Activated T-cell treated with anti-CD3 and anti-CD28 coated beads, Interleukin-2, amount 50 U/mL, for 72 hours (primary cell): ENCODE measurements around the gene CCDC102B. TPM values are rescaled to one million over a fixed set of nuclear protein-coding genes. Genes with fewer than 3 reads are reported as not detected.
"Not testable (repeated sequence)": the region's sequence is repeated elsewhere in the genome, so short reads cannot be mapped to it uniquely, and the experiment has no call there.

ENCODE experiments used
- ATAC-seq, 2 donors: fragments of 150-1000 bp; cut with Tn5 transposase; replicated peaks in 1 of 2; 2 replicates each; pipeline ENCODE4 v1.10.0; 2021; ENCODE audit warnings: moderate library complexity in 2 of 2, mild to moderate bottlenecking in 1 of 2
- DNase-seq, 2 donors: peaks; one replicate each; pipeline ENCODE4 v3.0.0; 2021 to 2022; ENCODE audit warnings: mixed read lengths in 1 of 2
- H3K27ac Mint-ChIP-seq: one replicate; pipeline ENCODE4 v1.8.0; 2022; ENCODE audit warnings: mild to moderate bottlenecking, moderate library complexity, mixed read lengths
- H3K27me3 Mint-ChIP-seq: one replicate; pipeline ENCODE4 v1.8.0; 2022; ENCODE audit warnings: low read depth, mixed read lengths
- H3K36me3 Mint-ChIP-seq, 2 donors: one replicate each; pipeline ENCODE4 v1.8.0; 2022; ENCODE audit warnings: mixed read lengths in 2 of 2, mild to moderate bottlenecking in 1 of 2; ENCODE audit not compliant: insufficient read depth in 2 of 2
- H3K4me1 Mint-ChIP-seq: one replicate; pipeline ENCODE4 v1.8.0; 2022; ENCODE audit warnings: low read depth, mixed read lengths
- H3K4me3 Mint-ChIP-seq, 2 donors: one replicate each; pipeline ENCODE4 v1.8.0; 2022; ENCODE audit warnings: mild to moderate bottlenecking in 2 of 2, mixed read lengths in 2 of 2, moderate library complexity in 2 of 2
- H3K9me3 Mint-ChIP-seq, 2 donors: one replicate each; pipeline ENCODE4 v1.8.0; 2022; ENCODE audit warnings: mixed read lengths in 2 of 2
- total RNA-seq, 2 donors: library from RNA; stranded (reverse); gene quantifications; one replicate each; pipeline ENCODE4 v1.2.3, GENCODE V29; 2022

The CCDC102B gene
- total RNA-seq, 2 donors from 2014 or later, result 3.3 to 4.3 TPM

DNA sequence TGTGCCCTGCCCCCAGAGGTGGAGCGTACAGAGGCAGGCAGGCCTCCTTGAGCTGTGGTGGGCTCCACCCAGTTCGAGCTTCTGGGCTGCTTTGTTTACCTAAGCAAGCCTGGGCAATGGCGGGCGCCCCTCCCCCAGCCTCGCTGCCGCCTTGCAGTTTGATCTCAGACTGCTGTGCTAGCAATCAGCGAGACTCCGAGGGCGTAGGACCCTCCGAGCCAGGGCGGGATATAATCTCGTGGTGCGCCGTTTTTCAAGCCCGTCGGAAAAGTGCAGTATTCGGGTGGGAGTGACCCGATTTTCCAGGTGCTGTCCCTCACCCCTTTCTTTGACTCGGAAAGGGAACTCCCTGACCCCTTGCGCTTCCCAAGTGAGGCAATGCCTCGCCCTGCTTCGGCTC lies 7.6 kb upstream of the CCDC102B start:
- not testable (repeated sequence) for H3K27me3 Mint-ChIP-seq, ATAC-seq, H3K27ac Mint-ChIP-seq, H3K9me3 Mint-ChIP-seq, H3K36me3 Mint-ChIP-seq, H3K4me1 Mint-ChIP-seq, DNase-seq, H3K4me3 Mint-ChIP-seq

DNA sequence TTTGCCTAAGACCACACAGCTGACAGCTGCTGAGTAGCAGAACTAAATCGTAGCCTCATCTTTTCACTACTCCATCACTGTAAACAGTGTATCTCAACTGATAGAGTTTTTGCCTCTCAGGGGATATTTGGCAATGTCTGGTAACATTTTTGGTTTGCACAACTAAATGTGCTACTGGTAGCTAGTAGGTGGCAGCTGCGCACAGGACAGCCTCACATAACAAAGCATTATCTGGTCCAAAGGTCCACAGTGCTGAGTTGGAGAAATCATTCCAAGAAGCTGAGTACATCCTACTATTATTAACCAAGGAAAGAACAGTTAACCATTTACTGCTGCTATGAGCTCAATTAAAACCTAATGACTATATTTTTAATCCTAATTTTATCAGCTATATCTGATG lies 6.1 kb upstream of the CCDC102B start:
- no peaks in the 10 kb centered on the region for H3K4me1 Mint-ChIP-seq

GRCh38 chr18:68793951-68794350 lies 3.9 kb upstream of the CCDC102B start:
- H3K27me3 Mint-ChIP-seq, result no peaks in the 10 kb centered on the region
- H3K36me3 Mint-ChIP-seq, result no peaks in the 10 kb centered on the region
- no peak overlapping the region for H3K27ac Mint-ChIP-seq
- H3K4me3 Mint-ChIP-seq, result no peak overlapping the region
- DNase-seq, result no peak
- no peaks in the 10 kb centered on the region for H3K9me3 Mint-ChIP-seq
- H3K4me1 Mint-ChIP-seq, result no peaks in the 10 kb centered on the region
- ATAC-seq, result no peak

More for the DNA sequence above, 6.1 kb upstream of the CCDC102B start:
- H3K9me3 Mint-ChIP-seq, result no peaks in the 10 kb centered on the region
- H3K27ac Mint-ChIP-seq, result no peak overlapping the region
- DNase-seq, result no peak
- no peak overlapping the region for H3K4me3 Mint-ChIP-seq
- H3K27me3 Mint-ChIP-seq, result no peaks in the 10 kb centered on the region
- no peaks in the 10 kb centered on the region for H3K36me3 Mint-ChIP-seq
- no peak for ATAC-seq

DNA sequence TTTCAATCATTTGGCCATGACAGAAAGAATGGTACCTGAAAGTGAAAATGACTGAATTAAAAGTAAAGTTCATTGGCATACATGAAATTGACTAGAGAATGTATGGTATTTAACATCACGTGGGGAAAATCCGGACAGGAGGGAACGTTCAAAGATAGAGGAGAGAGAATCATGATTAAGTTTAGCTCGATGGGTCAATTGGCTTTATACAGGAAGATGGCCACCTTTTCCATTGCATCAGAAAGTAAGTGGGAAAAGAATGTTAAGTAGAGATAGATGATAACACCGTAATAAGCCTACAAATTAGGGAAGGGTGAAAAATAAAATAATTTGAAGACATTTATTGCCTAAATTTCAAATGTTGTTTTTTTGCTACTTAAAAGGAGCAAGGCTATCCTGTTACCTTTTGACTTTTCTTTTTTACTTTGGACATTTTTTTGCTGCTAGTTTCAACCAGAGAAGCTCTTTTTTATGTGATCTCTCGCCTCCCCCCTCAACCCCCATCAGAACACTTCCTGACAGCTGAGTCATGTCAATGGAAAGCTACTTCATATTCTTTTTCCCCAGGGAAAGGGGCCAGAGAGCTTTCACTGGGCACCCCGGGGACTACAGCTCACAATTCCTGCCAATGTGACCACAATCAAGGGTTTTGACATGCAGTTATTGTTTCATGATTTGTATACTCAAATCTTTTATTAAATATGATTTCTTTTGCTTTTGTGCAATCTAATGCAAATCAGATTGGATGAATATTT lies 767 bp upstream of the CCDC102B start:
- H3K4me1 Mint-ChIP-seq, result no peaks in the 10 kb centered on the region
- ATAC-seq (no peak), DNase-seq (no peak)
- H3K36me3 Mint-ChIP-seq, result no peaks in the 10 kb centered on the region
- no peak overlapping the region for H3K27ac Mint-ChIP-seq
- H3K9me3 Mint-ChIP-seq, result no peaks in the 10 kb centered on the region
- no peaks in the 10 kb centered on the region for H3K27me3 Mint-ChIP-seq
- no peak overlapping the region for H3K4me3 Mint-ChIP-seq

GRCh38 chr18:68800075-68800474 lies 2.2 kb downstream of the CCDC102B start:
- no peaks in the 10 kb centered on the region for H3K27me3 Mint-ChIP-seq
- no peak for DNase-seq
- H3K4me3 Mint-ChIP-seq, result no peak overlapping the region
- no peak for ATAC-seq
- no peaks in the 10 kb centered on the region for H3K4me1 Mint-ChIP-seq
- H3K9me3 Mint-ChIP-seq, result no peaks in the 10 kb centered on the region
- no peak overlapping the region for H3K27ac Mint-ChIP-seq
- H3K36me3 Mint-ChIP-seq, result no peaks in the 10 kb centered on the region

DNA sequence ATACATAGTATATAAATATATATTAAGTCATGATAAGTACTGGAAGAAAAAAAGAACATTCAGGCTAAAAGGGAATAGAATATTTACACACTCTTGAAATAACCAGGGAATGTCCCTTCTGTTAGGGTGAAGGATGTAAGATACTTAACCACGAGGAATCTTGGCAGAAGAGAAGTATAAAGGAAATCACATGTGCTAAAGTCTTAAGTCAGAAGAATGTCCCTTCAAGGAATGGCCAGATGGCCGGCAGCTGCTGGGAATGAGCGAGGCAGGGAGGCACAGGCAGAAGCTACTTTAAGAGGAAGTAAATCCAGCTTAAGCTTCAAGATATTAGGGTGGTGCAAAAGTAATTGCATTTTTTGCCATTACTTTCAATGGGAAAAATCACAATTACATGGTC lies 5.5 kb downstream of the CCDC102B start:
- ATAC-seq, result no peak
- Mint-ChIP-seq H3K4me3 (no peak overlapping the region), H3K9me3 (no peaks in the 10 kb centered on the region), H3K36me3 (no peaks in the 10 kb centered on the region), H3K27ac (no peak overlapping the region), H3K27me3 (no peaks in the 10 kb centered on the region), H3K4me1 (no peaks in the 10 kb centered on the region)
- no peak for DNase-seq

DNA sequence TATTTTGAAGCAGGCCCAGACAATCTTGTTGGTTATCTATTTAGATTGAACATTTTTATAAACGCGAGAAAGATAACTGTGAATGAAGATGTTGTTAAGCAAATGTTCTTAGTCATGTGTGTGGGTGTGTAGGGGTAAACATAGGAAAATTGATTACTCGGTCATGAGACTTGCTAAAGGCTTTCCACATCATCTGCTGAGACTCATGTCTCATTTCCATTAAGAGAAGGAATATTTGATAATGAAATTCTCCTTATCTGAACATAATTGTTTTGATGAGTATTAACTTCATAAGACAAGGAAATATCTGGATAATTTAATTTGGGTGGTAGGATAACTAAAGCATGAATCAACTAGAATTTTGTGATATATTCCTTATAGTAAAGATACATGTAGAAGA lies 19.7 kb downstream of the CCDC102B start:
- Mint-ChIP-seq H3K27me3 (peaks cover 7% of the 10 kb centered on the region), H3K27ac (no peak overlapping the region), H3K4me3 (no peak overlapping the region), H3K9me3 (no peaks in the 10 kb centered on the region), H3K4me1 (no peaks in the 10 kb centered on the region), H3K36me3 (no peaks in the 10 kb centered on the region)
- DNase-seq, result no peak
- ATAC-seq, result no peak

DNA sequence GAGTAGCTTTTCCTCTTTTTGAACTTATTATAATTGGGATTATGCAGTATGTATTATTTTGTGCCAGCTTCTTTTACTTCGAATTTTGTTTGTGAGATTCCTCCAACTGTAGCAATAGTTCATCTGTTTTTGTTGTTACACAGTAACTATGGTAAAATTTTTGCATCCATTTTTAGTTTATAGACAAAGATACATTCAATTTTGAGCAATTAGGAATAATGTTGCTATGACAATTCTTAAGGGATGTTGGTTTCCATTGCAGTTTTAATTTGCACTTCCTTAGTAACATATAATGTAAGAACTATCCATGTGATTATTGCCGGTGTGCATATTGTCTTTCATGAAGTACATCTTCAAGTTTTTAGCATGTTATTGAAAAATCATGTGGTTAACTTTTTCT lies 20.7 kb downstream of the CCDC102B start:
- no peak for ATAC-seq
- DNase-seq, result no peak
- Mint-ChIP-seq H3K4me3 (no peak overlapping the region), H3K27ac (no peak overlapping the region), H3K4me1 (no peaks in the 10 kb centered on the region), H3K27me3 (no peaks in the 10 kb centered on the region), H3K36me3 (no peaks in the 10 kb centered on the region), H3K9me3 (no peaks in the 10 kb centered on the region)

- DNase-seq (no peak), ATAC-seq (no peak)
- Mint-ChIP-seq H3K27ac (no peak overlapping the region), H3K27me3 (no peaks in the 10 kb centered on the region), H3K36me3 (no peaks in the 10 kb centered on the region), H3K9me3 (no peaks in the 10 kb centered on the region), H3K4me1 (no peaks in the 10 kb centered on the region), H3K4me3 (no peak overlapping the region)
Observed at GRCh38 chr18:68822926-68823325, 25.0 kb downstream of the CCDC102B start.

GRCh38 chr18:68826121-68826520 lies 28.2 kb downstream of the CCDC102B start:
- Mint-ChIP-seq H3K4me1 (no peaks in the 10 kb centered on the region), H3K9me3 (no peaks in the 10 kb centered on the region), H3K27ac (no peak overlapping the region), H3K36me3 (no peaks in the 10 kb centered on the region), H3K27me3 (no peaks in the 10 kb centered on the region), H3K4me3 (no peak overlapping the region)
- ATAC-seq, result no peak
- no peak for DNase-seq

GRCh38 chr18:68830256-68831045 lies 32.6 kb downstream of the CCDC102B start:
- Mint-ChIP-seq H3K9me3 (no peaks in the 10 kb centered on the region), H3K27ac (no peak overlapping the region), H3K4me1 (no peaks in the 10 kb centered on the region), H3K27me3 (no peaks in the 10 kb centered on the region), H3K36me3 (no peaks in the 10 kb centered on the region), H3K4me3 (no peak overlapping the region)
- DNase-seq (no peak), ATAC-seq (no peak)

GRCh38 chr18:68833756-68834155 lies 35.9 kb downstream of the CCDC102B start:
- DNase-seq (no peak), ATAC-seq (no peak)
- Mint-ChIP-seq H3K27ac (no peak overlapping the region), H3K4me3 (no peak overlapping the region), H3K4me1 (no peaks in the 10 kb centered on the region), H3K27me3 (no peaks in the 10 kb centered on the region), H3K9me3 (no peaks in the 10 kb centered on the region), H3K36me3 (no peaks in the 10 kb centered on the region)

- no peak overlapping the region for H3K4me3 Mint-ChIP-seq
- no peaks in the 10 kb centered on the region for H3K4me1 Mint-ChIP-seq
- H3K36me3 Mint-ChIP-seq, result no peaks in the 10 kb centered on the region
- H3K9me3 Mint-ChIP-seq, result no peaks in the 10 kb centered on the region
- ATAC-seq, result no peak
- DNase-seq, result no peak
- H3K27me3 Mint-ChIP-seq, result no peaks in the 10 kb centered on the region
- H3K27ac Mint-ChIP-seq, result no peak overlapping the region
Observed at GRCh38 chr18:68837665-68838451, 40.0 kb downstream of the CCDC102B start.
